Smooth muscle cell (in vitro differentiated cells): ENCODE measurements around the gene CDC123. TPM values are rescaled to one million over a fixed set of nuclear protein-coding genes. Genes with fewer than 3 reads are reported as not detected.

Experiments used
- DNase-seq: peaks from one replicate; lab custom pipeline; 2025; ENCODE audit not compliant: unreplicated experiment; lab: John Stamatoyannopoulos, UW
- H2AFZ ChIP-seq: fragments of 200-600 bp; sonication (generic); 2 replicates; pipeline ENCODE4 v1.6.0; 2016; ENCODE audit warnings: antibody characterized with exemption, low read depth, mild to moderate bottlenecking
- H3F3A ChIP-seq: fragments of 200-600 bp; sonication (generic); 2 replicates; pipeline ENCODE4 v1.6.0; 2017; ENCODE audit warnings: antibody characterized with exemption, low read depth
- H3K27ac ChIP-seq: fragments of 200-600 bp; sonication (generic); 2 replicates; pipeline ENCODE4 v1.5.1; 2016; ENCODE audit warnings: low read depth, mild to moderate bottlenecking
- H3K27me3 ChIP-seq: fragments of 200-600 bp; sonication (generic); 2 replicates; pipeline ENCODE4 v1.6.1; 2016; ENCODE audit warnings: low read depth, mild to moderate bottlenecking
- H3K36me3 ChIP-seq: fragments of 200-600 bp; sonication (generic); 2 replicates; pipeline ENCODE4 v1.5.1; 2016; ENCODE audit warnings: low read depth
- H3K4me1 ChIP-seq: fragments of 200-600 bp; sonication (generic); 2 replicates; pipeline ENCODE4 v1.5.1; 2016; ENCODE audit warnings: low read depth
- H3K4me2 ChIP-seq: fragments of 200-600 bp; sonication (generic); 2 replicates; pipeline ENCODE4 v1.6.0; 2016; ENCODE audit warnings: mild to moderate bottlenecking
- H3K4me3 ChIP-seq: fragments of 200-600 bp; sonication (generic); 2 replicates; pipeline ENCODE4 v1.5.1; 2016; ENCODE audit warnings: mild to moderate bottlenecking
- H3K79me2 ChIP-seq: fragments of 200-600 bp; sonication (generic); 2 replicates; pipeline ENCODE4 v1.6.0; 2016; ENCODE audit warnings: low read depth, mild to moderate bottlenecking
- H3K9ac ChIP-seq: fragments of 200-600 bp; sonication (generic); 2 replicates; pipeline ENCODE4 v1.6.0; 2016; ENCODE audit warnings: low read depth
- H3K9me3 ChIP-seq: fragments of 200-600 bp; sonication (generic); replicated peaks from 2 replicates; pipeline ENCODE4 v1.5.1; 2016; ENCODE audit warnings: low read depth
- H4K20me1 ChIP-seq: fragments of 200-600 bp; sonication (generic); 2 replicates; pipeline ENCODE4 v1.6.0; 2016; ENCODE audit warnings: low read depth
- CTCF ChIP-seq: fragments of 200-600 bp; sonication (generic); IDR thresholded peaks from 2 replicates; pipeline ENCODE4 v1.5.1; 2017; ENCODE audit warnings: borderline replicate concordance, mild to moderate bottlenecking, antibody characterized with exemption; ENCODE audit not compliant: insufficient read depth, poor library complexity, severe bottlenecking
- WGBS: methylation state at CpG from one replicate; pipeline ENCODE4 v1.1.7; 2016; ENCODE audit warnings: low lambda C conversion rate; 5-methylcytosine and 5-hydroxymethylcytosine counted together
- polyA plus RNA-seq: library from polyadenylated mRNA; unstranded; fragments of >200 nt; fragmentation: Nextera tagmentation; extraction: Ambion mirVana; gene quantifications from 2 replicates; pipeline ENCODE4 v1.2.1, GENCODE V29; 2016
- total RNA-seq: library from RNA; depleted of rRNA; stranded (reverse); fragments of >200 nt; gene quantifications from 2 replicates; pipeline ENCODE4 v1.2.3, GENCODE V29; 2014

Gene CDC123
- total and polyA plus RNA-seq, 2 experiments from 2014 or later = 78.2 to 97.2 TPM

GRCh38 chr10:12177642-12178041 lies 18.3 kb upstream of the CDC123 start:
- no peak for TF ChIP-seq CTCF
- no peak overlapping the region for H3K4me3 ChIP-seq
- no peak overlapping the region for H3K4me2 ChIP-seq
- H3K27ac ChIP-seq = no peak overlapping the region
- no peak for DNase-seq
- no peak overlapping the region for H3K9ac ChIP-seq
- H3K9me3 ChIP-seq = no peaks in the 10 kb centered on the region
- no peak overlapping the region for H2AFZ ChIP-seq
- WGBS = 95% methylated on average over 9 of the region's 9 CpGs
- no peaks in the 10 kb centered on the region for H3K36me3 ChIP-seq
- no peaks in the 10 kb centered on the region for H3K79me2 ChIP-seq
- no peaks in the 10 kb centered on the region for H3K4me1 ChIP-seq
- H3K27me3 ChIP-seq = no peaks in the 10 kb centered on the region
- no peaks in the 10 kb centered on the region for H3F3A ChIP-seq
- no peaks in the 10 kb centered on the region for H4K20me1 ChIP-seq

- DNase-seq = no peak
Observed at GRCh38 chr10:12179606-12180170, 16.3 kb upstream of the CDC123 start.

GRCh38 chr10:12180221-12180974 lies 15.6 kb upstream of the CDC123 start:
- Histone ChIP-seq H3K4me1 (no peaks in the 10 kb centered on the region), H3K36me3 (peaks cover 8% of the 10 kb centered on the region), H4K20me1 (no peaks in the 10 kb centered on the region), H3F3A (no peaks in the 10 kb centered on the region), H3K4me2 (no peak overlapping the region), H3K27ac (no peak overlapping the region), H3K27me3 (no peaks in the 10 kb centered on the region), H3K79me2 (no peaks in the 10 kb centered on the region), H3K4me3 (no peak overlapping the region), H3K9me3 (no peaks in the 10 kb centered on the region), H3K9ac (no peak overlapping the region), H2AFZ (no peak overlapping the region)
- TF ChIP-seq CTCF = no peak
- no peak for DNase-seq
- WGBS = 73% methylated on average over 9 of the region's 9 CpGs

More at GRCh38 chr10:12179606-12180170, 16.3 kb upstream of the CDC123 start:
- peaks cover 1% of the 10 kb centered on the region for H3K36me3 ChIP-seq
- no peak for TF ChIP-seq CTCF
- H2AFZ ChIP-seq = no peak overlapping the region
- no peak overlapping the region for H3K9ac ChIP-seq
- H3K27me3 ChIP-seq = no peaks in the 10 kb centered on the region
- H3K4me1 ChIP-seq = no peaks in the 10 kb centered on the region
- no peak overlapping the region for H3K27ac ChIP-seq
- no peak overlapping the region for H3K4me3 ChIP-seq
- H4K20me1 ChIP-seq = no peaks in the 10 kb centered on the region
- H3K79me2 ChIP-seq = no peaks in the 10 kb centered on the region
- H3K4me2 ChIP-seq = no peak overlapping the region
- H3F3A ChIP-seq = no peaks in the 10 kb centered on the region
- no peaks in the 10 kb centered on the region for H3K9me3 ChIP-seq
- WGBS = 93% methylated on average over 4 of the region's 4 CpGs
